ENCODE measurements around the gene NRF1.

NRF1 gene

DNA sequence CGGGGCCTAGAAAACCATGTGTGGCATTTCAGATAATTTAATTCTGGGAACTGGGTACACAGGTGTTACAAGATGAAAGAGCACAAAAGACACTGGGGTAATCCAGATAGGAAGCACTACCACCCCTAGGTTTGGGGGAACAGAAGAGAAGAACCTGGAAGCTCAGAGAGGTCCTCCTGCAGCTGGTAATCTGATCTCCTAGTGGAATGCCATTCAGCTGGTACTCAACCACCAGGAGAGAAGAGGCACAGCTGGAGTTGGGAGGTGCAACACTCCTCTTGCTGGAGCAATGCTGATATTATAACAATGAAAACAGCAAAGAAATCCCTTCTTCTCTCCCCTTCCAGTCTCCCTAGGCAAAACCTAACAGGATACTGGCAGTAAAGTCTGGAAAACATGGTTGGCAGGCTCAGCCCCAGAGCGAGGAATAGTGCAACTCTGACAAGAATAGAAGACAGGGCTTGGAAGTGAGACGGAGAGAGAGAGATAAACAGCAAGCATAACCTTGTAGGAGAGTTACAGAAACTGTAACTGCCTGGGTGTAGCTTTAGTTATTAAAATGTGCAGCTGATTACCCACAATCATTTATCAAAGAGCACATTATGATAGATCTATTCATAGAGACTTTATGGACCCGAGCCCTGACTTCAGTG lies 35.0 kb downstream of the NRF1 start:
- no peak overlapping the region for H2AFZ ChIP-seq (ENCODE audit: low read length)
- H3K27ac ChIP-seq (ENCODE audit: low read depth, low read length, poor library complexity, severe bottlenecking), result no peak overlapping the region
- no peaks in the 10 kb centered on the region for H3F3A ChIP-seq (ENCODE audit: insufficient read depth, low read length)
- no peak overlapping the region for H3K4me2 ChIP-seq (ENCODE audit: low read length)
- H3K79me2 ChIP-seq (ENCODE audit: insufficient read depth, low read length), result 0 out of 2 replicates have a peak, but pooled peaks cover 3% of the 10 kb centered on the region
- H3K36me3 ChIP-seq (ENCODE audit: insufficient read depth, low read length), result no peaks in the 10 kb centered on the region
- no peaks in the 10 kb centered on the region for H3K9me2 ChIP-seq (ENCODE audit: low read depth, low read length)
- H4K20me1 ChIP-seq (ENCODE audit: insufficient read depth, low read length), result no peaks in the 10 kb centered on the region
- H3K9ac ChIP-seq (ENCODE audit: low read length), result no peak overlapping the region
- H3K4me3 ChIP-seq (ENCODE audit: low read depth, low read length, poor library complexity, severe bottlenecking), result no peak overlapping the region
- no peaks in the 10 kb centered on the region for H3K9me3 ChIP-seq (ENCODE audit: low read length)
- TF ChIP-seq, protein P1, sequence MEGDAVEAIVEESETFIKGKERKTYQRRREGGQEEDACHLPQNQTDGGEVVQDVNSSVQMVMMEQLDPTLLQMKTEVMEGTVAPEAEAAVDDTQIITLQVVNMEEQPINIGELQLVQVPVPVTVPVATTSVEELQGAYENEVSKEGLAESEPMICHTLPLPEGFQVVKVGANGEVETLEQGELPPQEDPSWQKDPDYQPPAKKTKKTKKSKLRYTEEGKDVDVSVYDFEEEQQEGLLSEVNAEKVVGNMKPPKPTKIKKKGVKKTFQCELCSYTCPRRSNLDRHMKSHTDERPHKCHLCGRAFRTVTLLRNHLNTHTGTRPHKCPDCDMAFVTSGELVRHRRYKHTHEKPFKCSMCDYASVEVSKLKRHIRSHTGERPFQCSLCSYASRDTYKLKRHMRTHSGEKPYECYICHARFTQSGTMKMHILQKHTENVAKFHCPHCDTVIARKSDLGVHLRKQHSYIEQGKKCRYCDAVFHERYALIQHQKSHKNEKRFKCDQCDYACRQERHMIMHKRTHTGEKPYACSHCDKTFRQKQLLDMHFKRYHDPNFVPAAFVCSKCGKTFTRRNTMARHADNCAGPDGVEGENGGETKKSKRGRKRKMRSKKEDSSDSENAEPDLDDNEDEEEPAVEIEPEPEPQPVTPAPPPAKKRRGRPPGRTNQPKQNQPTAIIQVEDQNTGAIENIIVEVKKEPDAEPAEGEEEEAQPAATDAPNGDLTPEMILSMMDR (IDR thresholded peaks at IDR 0.05; ENCODE audit: low read length), result no peak
- TF ChIP-seq EZH2 (IDR thresholded peaks at IDR 0.05; ENCODE audit: borderline replicate concordance, low read length), result no peak
- H3K27me3 ChIP-seq (ENCODE audit: insufficient read depth, low read length), result no peaks in the 10 kb centered on the region
- H3K4me1 ChIP-seq (ENCODE audit: insufficient read depth, low read length, severe bottlenecking), result peaks cover 14% of the 10 kb centered on the region

DNA sequence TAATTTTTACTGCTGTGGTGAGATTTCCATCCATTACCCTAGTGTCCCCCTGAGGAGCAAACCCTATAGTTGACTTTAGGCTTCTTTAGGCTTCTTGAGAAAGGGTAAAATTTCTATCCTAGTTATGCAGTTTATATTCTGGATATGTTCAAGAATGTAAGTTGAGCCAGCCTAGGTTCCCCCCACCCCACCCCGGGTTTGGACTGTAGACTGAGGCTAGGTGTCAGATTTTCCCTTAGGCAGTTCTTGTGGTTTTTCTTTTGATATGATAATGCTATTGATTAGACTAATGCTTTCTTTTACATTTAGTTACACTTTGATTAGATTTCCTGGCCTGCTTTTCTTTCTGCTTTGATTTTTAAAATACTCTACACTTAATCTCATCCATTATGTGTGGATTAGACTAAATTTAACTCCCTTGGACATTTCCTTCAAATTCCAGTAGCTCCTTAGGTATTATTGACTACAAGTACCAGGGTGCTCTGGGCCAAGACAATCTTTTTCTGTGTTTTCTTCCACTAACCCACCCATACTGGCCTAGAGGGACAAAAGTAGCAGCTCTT lies 37.7 kb downstream of the NRF1 start:
- Histone ChIP-seq H4K20me1 (ENCODE audit: insufficient read depth, low read length) (no peaks in the 10 kb centered on the region), H3K27ac (ENCODE audit: low read depth, low read length, poor library complexity, severe bottlenecking) (no peak overlapping the region), H3K9me2 (ENCODE audit: low read depth, low read length) (no peaks in the 10 kb centered on the region), H3K9ac (ENCODE audit: low read length) (no peak overlapping the region), H3K9me3 (ENCODE audit: low read length) (no peaks in the 10 kb centered on the region), H3K4me1 (ENCODE audit: insufficient read depth, low read length, severe bottlenecking) (no peaks in the 10 kb centered on the region), H2AFZ (ENCODE audit: low read length) (no peak overlapping the region), H3F3A (ENCODE audit: insufficient read depth, low read length) (no peaks in the 10 kb centered on the region), H3K4me2 (ENCODE audit: low read length) (no peak overlapping the region), H3K4me3 (ENCODE audit: low read depth, low read length, poor library complexity, severe bottlenecking) (no peak overlapping the region), H3K79me2 (ENCODE audit: insufficient read depth, low read length) (0 out of 2 replicates have a peak, but pooled peaks cover 3% of the 10 kb centered on the region), H3K27me3 (ENCODE audit: insufficient read depth, low read length) (no peaks in the 10 kb centered on the region), H3K36me3 (ENCODE audit: insufficient read depth, low read length) (peaks cover 4% of the 10 kb centered on the region; the same call in 1 of the 2 replicates)
- TF ChIP-seq, protein P1 (IDR thresholded peaks at IDR 0.05; ENCODE audit: low read length), result no peak
- no peak for TF ChIP-seq EZH2 (IDR thresholded peaks at IDR 0.05; ENCODE audit: borderline replicate concordance, low read length)

GRCh38 chr7:129650056-129650758 lies 38.7 kb downstream of the NRF1 start:
- Histone ChIP-seq H3K9me2 (ENCODE audit: low read depth, low read length) (no peaks in the 10 kb centered on the region), H3K4me2 (ENCODE audit: low read length) (no peak overlapping the region), H3F3A (ENCODE audit: insufficient read depth, low read length) (no peaks in the 10 kb centered on the region), H3K9me3 (ENCODE audit: low read length) (no peaks in the 10 kb centered on the region), H2AFZ (ENCODE audit: low read length) (no peak overlapping the region), H4K20me1 (ENCODE audit: insufficient read depth, low read length) (no peaks in the 10 kb centered on the region), H3K36me3 (ENCODE audit: insufficient read depth, low read length) (peaks cover 4% of the 10 kb centered on the region; the same call in 1 of the 2 replicates), H3K4me1 (ENCODE audit: insufficient read depth, low read length, severe bottlenecking) (no peaks in the 10 kb centered on the region), H3K27me3 (ENCODE audit: insufficient read depth, low read length) (no peaks in the 10 kb centered on the region), H3K27ac (ENCODE audit: low read depth, low read length, poor library complexity, severe bottlenecking) (no peak overlapping the region), H3K79me2 (ENCODE audit: insufficient read depth, low read length) (0 out of 2 replicates have a peak, but pooled peaks cover 3% of the 10 kb centered on the region), H3K4me3 (ENCODE audit: low read depth, low read length, poor library complexity, severe bottlenecking) (no peak overlapping the region), H3K9ac (ENCODE audit: low read length) (no peak overlapping the region)
- no peak for TF ChIP-seq EZH2 (IDR thresholded peaks at IDR 0.05; ENCODE audit: borderline replicate concordance, low read length)
- TF ChIP-seq, protein P1 (IDR thresholded peaks at IDR 0.05; ENCODE audit: low read length), result no peak
